ENCODE measurements around the gene DOCK10.

Gene DOCK10

DNA sequence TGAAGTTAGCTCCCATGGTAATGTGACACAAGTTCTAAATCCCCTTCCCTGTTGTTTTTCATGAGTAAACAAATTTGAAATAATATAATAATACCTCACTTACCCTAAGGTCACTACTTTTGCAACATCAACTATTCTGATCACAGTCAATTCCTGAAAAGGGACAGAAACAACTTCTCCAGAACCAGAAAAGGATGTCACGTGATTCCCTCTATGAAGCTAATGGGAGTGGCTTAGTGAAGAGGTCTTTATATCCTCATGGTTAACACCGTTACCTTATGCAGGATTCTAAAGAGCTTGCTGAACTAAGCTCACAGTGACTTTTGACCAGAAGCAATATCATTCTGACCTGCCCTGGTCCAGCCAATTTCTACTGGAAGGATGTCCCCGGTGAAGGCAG is 51.6 kb downstream of the DOCK10 start (continued):
- TF ChIP-seq, protein P1, sequence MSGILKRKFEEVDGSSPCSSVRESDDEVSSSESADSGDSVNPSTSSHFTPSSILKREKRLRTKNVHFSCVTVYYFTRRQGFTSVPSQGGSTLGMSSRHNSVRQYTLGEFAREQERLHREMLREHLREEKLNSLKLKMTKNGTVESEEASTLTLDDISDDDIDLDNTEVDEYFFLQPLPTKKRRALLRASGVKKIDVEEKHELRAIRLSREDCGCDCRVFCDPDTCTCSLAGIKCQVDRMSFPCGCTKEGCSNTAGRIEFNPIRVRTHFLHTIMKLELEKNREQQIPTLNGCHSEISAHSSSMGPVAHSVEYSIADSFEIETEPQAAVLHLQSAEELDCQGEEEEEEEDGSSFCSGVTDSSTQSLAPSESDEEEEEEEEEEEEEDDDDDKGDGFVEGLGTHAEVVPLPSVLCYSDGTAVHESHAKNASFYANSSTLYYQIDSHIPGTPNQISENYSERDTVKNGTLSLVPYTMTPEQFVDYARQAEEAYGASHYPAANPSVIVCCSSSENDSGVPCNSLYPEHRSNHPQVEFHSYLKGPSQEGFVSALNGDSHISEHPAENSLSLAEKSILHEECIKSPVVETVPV (CRISPR knock-in tag; IDR thresholded peaks at IDR 0.05) = no peak
- TF ChIP-seq RARB (CRISPR knock-in tag; IDR thresholded peaks at IDR 0.05) (no peak), ZFP30 (CRISPR knock-in tag; IDR thresholded peaks at IDR 0.05) (no peak)
- TF ChIP-seq, protein P2, sequence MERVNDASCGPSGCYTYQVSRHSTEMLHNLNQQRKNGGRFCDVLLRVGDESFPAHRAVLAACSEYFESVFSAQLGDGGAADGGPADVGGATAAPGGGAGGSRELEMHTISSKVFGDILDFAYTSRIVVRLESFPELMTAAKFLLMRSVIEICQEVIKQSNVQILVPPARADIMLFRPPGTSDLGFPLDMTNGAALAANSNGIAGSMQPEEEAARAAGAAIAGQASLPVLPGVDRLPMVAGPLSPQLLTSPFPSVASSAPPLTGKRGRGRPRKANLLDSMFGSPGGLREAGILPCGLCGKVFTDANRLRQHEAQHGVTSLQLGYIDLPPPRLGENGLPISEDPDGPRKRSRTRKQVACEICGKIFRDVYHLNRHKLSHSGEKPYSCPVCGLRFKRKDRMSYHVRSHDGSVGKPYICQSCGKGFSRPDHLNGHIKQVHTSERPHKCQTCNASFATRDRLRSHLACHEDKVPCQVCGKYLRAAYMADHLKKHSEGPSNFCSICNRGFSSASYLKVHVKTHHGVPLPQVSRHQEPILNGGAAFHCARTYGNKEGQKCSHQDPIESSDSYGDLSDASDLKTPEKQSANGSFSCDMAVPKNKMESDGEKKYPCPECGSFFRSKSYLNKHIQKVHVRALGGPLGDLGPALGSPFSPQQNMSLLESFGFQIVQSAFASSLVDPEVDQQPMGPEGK (CRISPR knock-in tag; IDR thresholded peaks at IDR 0.05; ENCODE audit: borderline replicate concordance) = no peak

DNA sequence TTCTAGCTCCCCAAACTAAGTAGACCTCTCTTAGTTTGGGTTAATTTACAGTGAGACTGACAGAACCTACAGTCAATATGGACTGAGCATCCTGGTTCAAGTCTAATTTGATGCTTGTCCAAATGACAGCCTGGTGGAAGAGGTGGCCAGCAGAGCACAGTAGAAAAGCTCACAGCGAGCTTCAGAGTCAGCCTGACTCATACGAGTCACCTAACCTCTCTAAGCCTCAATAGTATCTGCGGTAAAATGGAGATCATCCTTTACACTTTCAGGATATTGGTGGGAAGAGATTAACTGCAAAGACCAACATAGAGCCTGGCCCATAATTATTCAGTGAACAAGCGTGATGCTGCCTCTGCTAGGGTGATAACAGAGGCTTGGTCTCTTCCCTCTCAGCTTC is 54.5 kb downstream of the DOCK10 start:
- no peak for ATAC-seq
- TF ChIP-seq, protein P2 (CRISPR knock-in tag; IDR thresholded peaks at IDR 0.05; ENCODE audit: borderline replicate concordance) = no peak
- TF ChIP-seq ZNF565 (CRISPR knock-in tag; conservative IDR thresholded peaks at IDR 0.05; ENCODE audit: low read depth) (no peak), ISL1 (CRISPR knock-in tag; IDR thresholded peaks at IDR 0.05) (no peak), RARB (CRISPR knock-in tag; IDR thresholded peaks at IDR 0.05) (no peak), ZFP3 (CRISPR knock-in tag; IDR thresholded peaks at IDR 0.05) (no peak), CSDC2 (CRISPR knock-in tag; IDR thresholded peaks at IDR 0.05) (no peak), ZNF8 (CRISPR knock-in tag; IDR thresholded peaks at IDR 0.05) (no peak), ZC3H10 (CRISPR knock-in tag; IDR thresholded peaks at IDR 0.05) (no peak), ARNTL (CRISPR knock-in tag; IDR thresholded peaks at IDR 0.05; ENCODE audit: borderline replicate concordance, low read depth) (no peak), PPARA (CRISPR knock-in tag; IDR thresholded peaks at IDR 0.05; ENCODE audit: borderline replicate concordance) (no peak), SNAI2 (CRISPR knock-in tag; IDR thresholded peaks at IDR 0.05) (no peak), TCF4 (CRISPR knock-in tag; IDR thresholded peaks at IDR 0.05; ENCODE audit: borderline replicate concordance) (no peak), BACH2 (CRISPR knock-in tag; IDR thresholded peaks at IDR 0.05; ENCODE audit: borderline replicate concordance) (no peak), OSR1 (CRISPR knock-in tag; IDR thresholded peaks at IDR 0.05) (no peak)
- TF ChIP-seq, protein P3, sequence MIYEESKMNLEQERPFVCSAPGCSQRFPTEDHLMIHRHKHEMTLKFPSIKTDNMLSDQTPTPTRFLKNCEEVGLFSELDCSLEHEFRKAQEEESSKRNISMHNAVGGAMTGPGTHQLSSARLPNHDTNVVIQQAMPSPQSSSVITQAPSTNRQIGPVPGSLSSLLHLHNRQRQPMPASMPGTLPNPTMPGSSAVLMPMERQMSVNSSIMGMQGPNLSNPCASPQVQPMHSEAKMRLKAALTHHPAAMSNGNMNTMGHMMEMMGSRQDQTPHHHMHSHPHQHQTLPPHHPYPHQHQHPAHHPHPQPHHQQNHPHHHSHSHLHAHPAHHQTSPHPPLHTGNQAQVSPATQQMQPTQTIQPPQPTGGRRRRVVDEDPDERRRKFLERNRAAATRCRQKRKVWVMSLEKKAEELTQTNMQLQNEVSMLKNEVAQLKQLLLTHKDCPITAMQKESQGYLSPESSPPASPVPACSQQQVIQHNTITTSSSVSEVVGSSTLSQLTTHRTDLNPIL (CRISPR knock-in tag; IDR thresholded peaks at IDR 0.05; ENCODE audit: low read depth) = no peak
- TF ChIP-seq, protein P1 (CRISPR knock-in tag; IDR thresholded peaks at IDR 0.05) = no peak
- TF ChIP-seq, protein P4, sequence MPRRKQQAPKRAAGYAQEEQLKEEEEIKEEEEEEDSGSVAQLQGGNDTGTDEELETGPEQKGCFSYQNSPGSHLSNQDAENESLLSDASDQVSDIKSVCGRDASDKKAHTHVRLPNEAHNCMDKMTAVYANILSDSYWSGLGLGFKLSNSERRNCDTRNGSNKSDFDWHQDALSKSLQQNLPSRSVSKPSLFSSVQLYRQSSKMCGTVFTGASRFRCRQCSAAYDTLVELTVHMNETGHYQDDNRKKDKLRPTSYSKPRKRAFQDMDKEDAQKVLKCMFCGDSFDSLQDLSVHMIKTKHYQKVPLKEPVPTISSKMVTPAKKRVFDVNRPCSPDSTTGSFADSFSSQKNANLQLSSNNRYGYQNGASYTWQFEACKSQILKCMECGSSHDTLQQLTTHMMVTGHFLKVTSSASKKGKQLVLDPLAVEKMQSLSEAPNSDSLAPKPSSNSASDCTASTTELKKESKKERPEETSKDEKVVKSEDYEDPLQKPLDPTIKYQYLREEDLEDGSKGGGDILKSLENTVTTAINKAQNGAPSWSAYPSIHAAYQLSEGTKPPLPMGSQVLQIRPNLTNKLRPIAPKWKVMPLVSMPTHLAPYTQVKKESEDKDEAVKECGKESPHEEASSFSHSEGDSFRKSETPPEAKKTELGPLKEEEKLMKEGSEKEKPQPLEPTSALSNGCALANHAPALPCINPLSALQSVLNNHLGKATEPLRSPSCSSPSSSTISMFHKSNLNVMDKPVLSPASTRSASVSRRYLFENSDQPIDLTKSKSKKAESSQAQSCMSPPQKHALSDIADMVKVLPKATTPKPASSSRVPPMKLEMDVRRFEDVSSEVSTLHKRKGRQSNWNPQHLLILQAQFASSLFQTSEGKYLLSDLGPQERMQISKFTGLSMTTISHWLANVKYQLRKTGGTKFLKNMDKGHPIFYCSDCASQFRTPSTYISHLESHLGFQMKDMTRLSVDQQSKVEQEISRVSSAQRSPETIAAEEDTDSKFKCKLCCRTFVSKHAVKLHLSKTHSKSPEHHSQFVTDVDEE (CRISPR knock-in tag; IDR thresholded peaks at IDR 0.05) = no peak
- TF ChIP-seq, protein P5, sequence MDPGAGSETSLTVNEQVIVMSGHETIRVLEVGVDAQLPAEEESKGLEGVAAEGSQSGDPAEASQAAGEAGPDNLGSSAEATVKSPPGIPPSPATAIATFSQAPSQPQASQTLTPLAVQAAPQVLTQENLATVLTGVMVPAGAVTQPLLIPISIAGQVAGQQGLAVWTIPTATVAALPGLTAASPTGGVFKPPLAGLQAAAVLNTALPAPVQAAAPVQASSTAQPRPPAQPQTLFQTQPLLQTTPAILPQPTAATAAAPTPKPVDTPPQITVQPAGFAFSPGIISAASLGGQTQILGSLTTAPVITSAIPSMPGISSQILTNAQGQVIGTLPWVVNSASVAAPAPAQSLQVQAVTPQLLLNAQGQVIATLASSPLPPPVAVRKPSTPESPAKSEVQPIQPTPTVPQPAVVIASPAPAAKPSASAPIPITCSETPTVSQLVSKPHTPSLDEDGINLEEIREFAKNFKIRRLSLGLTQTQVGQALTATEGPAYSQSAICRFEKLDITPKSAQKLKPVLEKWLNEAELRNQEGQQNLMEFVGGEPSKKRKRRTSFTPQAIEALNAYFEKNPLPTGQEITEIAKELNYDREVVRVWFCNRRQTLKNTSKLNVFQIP (CRISPR knock-in tag; IDR thresholded peaks at IDR 0.05; ENCODE audit: borderline replicate concordance, low read depth) = no peak
